Umbilical cord (tissue), 2 donors: Measurements from ENCODE around the gene ZNRF4. TPM values are rescaled to one million over a fixed set of nuclear protein-coding genes. Genes with fewer than 3 reads are reported as not detected.
"Not testable (repeated sequence)": the region's sequence is repeated elsewhere in the genome, so short reads cannot be mapped to it uniquely, and the experiment has no call there.

ENCODE experiments used
- DNase-seq: peaks from one replicate; pipeline ENCODE4 v3.0.0-alpha.2; 2015; ENCODE audit warnings: low spot score
- total RNA-seq: library from RNA; depleted of rRNA; stranded (reverse); fragments of >200 nt; gene quantifications from one replicate; pipeline ENCODE4 v1.2.3, GENCODE V29; 2014; ENCODE audit warnings: low replicate concordance; ENCODE audit not compliant: insufficient read depth

Gene ZNRF4
- total RNA-seq, 1 donor from 2014 or later = not detected

DNA sequence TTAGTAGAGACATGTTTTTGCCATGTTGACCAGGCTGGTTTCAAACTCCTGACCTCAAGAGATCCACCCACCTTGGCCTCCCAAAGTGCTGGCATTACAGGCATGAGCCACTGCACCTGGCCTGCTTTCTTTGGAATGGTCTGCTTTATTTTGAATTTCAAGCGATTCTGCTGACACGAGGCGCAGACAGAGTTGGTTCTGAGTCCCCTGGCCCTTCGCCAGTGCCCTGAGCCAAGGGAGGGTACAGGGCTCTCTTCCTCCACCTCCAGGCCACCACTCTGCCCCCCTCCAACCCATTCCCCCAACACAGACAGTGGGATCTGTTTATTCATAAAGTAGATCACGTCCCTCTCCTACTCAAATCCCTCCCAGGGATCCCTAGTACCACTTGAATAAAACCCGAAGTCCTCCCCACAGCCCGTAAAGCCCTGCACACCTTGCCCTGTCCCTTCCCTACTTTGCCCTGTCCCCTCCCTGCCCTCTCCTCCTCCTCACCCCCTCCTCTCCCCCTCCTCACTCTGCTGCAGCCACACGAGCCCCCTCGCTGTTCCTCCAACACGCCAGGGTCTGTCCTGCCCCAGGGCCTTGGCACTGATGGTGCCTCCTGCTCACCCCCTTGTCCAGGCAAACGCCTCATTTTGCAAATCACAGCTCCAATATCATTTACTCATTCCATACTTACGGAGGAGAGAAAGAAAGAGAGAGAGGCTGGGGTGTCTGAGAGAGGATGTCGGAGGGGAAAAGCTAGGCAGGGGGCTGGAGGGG is 22.4 kb downstream of the ZNRF4 start:
- DNase-seq = no peak

DNA sequence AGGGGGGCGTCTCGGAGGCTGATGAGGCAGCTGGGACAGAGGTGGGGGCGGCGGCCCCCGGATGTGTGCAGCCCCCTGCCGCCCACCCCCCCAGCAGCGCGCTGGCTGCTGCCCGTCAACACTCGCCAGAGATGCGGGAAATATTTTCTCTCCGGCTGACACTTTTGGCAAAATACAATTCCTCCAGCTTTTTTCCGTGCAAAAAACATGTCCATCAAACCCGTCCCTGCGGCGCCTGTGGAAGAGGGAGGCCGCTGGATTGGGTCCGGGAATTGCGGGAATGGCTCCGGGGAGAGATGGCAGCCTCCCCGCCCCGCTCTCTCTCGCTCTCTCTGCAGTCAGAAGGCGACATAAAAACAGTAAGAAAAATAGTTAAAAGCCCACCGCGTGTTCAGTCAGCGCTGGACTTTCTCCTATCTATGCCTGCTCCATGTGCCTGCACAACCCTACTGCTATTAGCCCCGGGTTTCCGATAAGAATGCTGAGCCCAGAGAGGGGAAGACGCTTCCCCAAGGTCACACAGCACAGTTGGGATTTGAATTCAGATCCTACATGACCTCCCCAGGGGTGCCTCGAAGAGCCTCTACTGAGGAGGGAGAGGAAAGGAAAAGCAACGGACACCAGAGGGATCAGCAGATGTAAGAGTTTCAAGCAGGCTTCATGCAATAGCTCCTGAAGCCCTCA is 23.2 kb downstream of the ZNRF4 start:
- no peak for DNase-seq

DNA sequence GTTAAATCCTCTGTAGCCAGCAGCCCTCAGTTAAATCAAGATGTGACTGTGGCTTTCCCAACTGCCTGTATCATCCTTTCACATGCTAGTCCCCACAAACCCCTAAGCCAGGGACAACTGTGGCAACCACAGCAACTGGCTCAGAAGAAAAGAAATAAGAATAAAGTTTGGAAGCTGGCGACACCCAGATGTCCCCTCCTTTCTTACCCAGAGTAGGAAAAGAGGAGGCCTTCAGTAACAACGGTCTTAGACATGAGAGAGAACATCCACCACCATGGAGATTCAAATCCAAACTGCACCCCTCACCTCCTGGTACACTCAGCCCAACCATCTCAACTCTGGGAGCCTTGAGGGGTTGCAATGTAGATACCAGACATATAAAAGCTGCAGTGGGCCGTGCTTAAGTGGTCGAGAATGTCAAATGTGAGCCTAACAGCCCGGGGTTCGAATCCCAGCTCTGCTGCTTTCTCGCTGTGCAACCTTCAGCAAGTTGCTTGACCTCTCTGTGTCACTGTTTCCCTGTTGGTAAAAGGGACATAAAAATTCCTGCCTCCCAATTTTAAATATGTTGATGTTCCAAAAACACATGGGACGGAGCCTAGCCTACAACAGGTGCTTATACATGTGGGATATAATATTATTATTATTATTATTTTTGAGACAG is 23.8 kb downstream of the ZNRF4 start:
- no peak for DNase-seq

DNA sequence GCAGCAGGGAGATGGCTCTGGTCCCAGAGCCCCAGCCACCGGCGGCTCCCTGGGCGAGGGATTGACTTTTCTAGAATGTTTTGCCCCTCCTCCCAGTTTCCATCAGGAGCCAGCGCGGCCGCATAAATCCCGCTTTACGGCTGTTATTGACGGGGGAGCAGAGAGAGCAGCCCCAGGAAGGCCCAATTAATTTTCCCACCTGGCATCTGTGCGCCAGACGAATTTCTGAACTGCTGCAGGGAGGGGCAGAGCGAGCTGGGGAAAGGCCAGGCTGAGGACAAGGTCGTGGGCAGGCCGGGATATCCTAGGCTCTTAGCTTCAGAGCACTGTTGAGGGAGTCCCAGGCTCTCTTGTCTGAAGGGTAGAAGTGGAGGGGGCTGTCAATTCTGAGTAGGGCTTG is 24.7 kb downstream of the ZNRF4 start:
- no peak for DNase-seq

DNA sequence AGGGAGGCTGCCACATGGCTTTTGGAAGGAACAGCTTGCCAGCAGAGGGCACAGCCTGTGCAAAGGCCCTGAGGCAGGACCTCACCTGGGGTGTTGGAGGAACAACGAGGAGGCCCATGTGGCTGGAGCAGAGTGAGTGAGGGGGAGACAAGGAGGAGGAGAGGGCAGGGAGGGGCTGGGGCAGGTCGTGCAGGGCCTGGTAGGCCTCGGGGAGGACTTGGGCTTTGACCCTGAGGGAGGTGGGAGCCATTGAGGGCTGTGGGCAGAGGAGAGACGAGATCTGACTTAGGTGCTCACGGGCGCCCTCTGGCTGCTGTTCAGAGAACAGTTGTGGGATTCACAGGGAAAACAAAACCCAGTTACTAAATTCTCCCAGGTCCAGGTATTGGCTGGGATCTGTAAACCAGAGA is 25.2 kb downstream of the ZNRF4 start:
- no peak for DNase-seq

DNA sequence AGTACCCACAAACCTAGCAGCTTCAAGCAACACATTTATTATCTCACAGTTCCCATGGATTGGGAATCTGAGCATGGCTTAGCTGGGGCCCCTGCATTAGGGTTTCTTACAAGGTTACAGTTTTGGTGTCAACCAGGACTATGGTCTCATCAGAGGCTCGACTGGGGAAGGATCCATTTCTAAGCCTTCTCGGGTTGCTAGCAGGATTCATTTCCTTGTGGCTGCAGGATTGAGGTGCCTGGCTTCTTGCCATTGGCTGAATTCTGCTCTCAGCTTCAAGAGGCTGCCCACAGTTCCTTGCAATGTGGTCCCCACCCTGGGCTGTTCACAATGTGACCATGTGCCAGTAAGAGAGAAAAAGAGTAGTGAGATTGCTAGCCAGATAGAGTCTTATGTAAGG is 26.7 kb downstream of the ZNRF4 start:
- DNase-seq = no peak

DNA sequence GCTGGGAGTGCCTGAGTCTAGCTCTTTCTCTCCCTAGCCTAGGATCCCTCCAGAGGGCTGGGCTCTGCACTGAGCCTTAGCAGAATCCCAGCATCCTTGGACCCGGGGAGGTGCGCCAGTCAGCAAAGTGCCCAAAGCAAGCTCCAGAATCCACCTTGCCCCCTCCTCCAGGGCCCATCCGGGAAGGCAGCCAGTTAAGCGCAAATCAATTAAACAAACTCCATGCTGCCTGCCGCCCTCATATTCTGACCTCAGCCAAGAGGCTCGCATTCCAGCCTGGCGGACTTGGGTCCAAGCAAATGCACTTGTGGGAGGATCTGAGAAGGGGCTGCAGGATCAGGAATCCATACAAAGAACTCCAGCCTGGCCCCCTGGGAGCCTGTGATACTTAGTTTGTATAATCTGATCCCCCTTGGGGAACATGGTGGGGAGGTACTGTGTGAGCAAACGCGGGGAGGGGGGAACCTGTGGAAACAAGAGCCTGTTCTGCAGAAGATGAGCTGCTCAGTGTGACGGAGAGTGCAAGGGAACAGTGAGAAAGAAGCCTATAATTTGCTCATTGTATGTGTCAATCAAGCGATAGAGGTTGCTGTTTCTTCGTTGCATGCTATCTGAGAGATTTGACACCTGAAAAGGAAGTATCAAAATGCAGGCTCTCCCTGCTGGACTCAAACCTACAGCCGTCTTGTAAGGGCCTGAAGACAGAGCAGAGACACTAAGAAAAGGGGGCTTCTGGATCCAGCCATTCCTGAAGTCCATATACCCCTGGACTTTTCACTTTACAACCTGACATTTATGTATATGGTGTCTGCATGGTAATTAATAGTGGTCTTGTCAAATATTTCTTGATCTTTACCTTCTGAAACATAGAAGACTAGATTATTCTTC is 29.4 kb downstream of the ZNRF4 start:
- no peak for DNase-seq

- DNase-seq = no peak
Measured at GRCh38 chr19:5485286-5485636, 30.0 kb downstream of the ZNRF4 start.

DNA sequence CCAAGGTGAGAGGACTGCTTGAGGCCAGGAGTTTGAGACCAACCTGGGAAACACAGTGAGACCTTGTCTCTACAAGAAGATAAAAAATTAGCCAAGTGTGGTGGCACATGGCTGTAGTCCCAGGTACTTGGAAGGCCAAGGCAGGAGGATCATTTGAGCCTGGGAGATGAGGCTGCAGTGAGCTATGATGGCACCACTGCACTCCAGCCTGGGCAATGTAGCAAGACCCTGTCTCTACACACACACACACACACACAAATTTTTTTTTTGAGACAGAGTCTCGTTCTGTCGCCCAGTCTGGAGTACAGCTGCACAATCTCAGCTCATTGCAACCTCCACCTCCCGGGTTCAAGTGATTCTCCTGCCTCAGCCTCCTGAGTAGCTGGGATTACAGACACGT is 30.4 kb downstream of the ZNRF4 start:
- not testable (repeated sequence) for DNase-seq

DNA sequence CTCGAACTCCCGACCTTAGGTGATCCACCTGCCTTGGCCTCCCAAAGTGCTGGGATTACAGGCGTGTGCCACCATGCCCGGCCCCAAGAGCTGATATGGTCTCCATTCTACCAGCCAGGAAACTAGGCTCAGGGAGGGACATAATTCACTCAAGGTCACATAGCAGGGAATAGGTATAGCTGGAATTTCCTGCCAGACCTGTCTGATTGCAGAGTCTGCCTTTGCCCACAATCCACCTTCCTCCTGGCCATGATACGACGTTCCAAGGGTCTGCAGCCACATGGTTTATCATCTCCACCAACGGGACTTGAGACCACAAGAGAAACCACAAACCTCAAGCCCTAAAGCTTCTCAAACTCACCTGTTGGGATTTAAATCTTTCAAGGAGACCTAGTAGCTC is 32.0 kb downstream of the ZNRF4 start:
- no peak for DNase-seq

GRCh38 chr19:5489551-5489950 is 34.3 kb downstream of the ZNRF4 start:
- DNase-seq = no peak

DNA sequence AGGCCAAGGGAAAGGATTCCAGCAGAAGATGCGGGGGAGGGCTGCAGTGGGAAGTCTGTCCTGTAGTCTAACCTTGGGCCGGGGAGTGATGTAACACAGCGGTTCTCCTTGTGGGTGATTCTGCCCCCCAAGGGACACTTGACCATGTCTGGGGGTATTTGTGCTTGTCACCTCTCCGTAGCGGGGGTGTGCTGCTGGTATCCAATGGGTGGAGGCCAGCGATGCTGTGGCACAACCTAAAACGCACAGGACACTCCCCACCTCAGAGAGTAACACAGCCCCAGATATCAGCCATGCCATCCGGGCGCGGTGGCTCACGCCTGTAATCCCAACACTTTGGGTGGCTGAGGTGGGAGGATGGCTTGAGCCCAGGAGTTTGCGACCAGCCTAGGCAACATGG is 36.3 kb downstream of the ZNRF4 start:
- DNase-seq = no peak

DNA sequence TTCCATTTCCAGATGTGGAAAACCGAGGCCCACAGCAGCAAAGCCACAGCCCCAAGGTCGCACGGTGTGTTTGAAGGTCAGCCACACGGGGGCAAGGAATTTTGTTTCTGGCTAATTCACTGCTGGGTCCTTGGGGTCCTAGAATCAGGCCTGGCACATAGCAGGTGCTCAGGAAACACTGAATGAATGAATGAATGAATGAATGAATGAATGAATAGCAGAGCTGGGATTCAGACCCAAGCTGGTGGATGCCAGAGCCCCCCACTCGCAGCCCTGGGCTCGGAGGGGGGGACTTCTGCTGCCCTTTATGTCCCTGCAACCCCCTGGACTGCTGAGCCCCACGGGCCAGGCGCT is 37.0 kb downstream of the ZNRF4 start:
- DNase-seq = no peak

GRCh38 chr19:5492635-5493409 is 37.6 kb downstream of the ZNRF4 start:
- no peak for DNase-seq

GRCh38 chr19:5494773-5495172 is 39.6 kb downstream of the ZNRF4 start:
- DNase-seq = no peak

DNA sequence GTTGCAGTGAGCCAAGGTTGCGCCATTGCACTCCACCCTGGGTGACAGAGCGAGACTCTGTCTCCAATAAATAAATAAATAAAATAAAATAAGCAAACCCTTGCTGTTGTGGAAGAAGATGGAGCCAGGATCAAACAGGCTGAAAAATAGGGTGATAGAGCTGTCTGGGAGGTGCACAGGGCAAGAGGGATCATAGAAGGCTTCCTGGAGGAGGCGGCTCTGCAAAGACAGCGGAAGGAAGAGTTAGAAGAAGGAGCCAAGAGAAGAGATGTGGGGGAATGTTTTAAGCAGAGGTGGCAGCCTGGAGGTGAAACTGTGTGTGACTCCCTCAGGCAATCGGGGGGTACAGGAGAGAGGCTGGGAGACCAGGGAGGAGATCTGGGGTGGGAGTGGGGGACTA is 40.6 kb downstream of the ZNRF4 start:
- no peak for DNase-seq

- DNase-seq = no peak
Measured at GRCh38 chr19:5497297-5497696, 42.1 kb downstream of the ZNRF4 start.

DNA sequence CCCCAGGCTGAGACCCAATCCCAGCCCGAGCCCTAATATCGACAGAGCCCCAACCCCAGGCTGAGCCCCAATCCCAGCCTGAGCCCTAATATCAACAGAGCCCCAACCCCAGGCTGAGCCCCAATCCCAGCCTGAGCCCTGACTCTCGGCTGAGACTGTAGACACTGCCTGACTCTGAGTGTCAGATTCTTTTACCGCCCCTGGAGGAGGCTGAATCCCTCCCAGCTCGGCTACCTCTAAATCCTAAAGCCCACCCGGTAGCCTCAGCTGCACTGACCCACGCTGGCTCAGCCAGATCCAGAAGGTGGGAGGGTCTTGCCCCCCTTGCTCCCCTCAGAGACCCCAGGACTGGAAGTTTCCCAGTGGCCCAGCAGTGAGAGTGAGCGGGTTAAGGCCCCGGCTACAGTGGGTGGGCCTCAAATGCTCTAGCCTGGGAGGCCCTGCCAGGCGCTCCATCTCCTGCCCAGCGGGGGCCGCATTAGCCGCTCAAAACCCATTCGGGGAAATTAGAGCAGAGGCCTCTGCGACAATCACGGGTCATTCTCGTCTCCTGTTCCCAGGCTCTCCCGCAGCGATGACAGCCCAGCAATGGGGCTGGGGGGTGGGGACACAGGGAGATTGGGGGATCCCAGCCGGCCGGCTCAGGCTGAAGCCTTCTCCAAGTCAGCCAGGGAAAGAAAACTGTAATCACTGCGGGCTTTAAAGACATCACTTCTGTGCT is 43.8 kb downstream of the ZNRF4 start:
- no peak for DNase-seq

- no peak for DNase-seq
Measured at GRCh38 chr19:5501907-5502306, 46.7 kb downstream of the ZNRF4 start.

DNA sequence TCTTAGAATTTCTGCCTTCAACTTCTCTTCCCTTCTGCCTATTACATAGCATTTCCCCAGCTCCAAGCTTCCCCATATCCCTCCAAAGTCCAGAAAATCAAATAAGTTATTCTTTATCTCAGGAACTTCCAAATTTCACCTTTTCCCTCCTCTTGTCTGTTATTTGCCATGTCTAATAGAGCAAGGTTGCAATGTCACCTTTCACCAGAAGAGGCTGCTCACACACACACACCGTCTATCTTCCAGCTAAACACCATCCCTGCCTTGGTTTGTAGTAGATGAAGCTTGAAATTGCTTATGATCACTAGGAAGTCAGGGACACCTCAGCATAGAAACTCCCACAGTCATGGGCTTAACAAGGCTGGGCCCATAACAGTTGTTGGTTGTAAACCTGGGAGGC is 48.4 kb downstream of the ZNRF4 start:
- no peak for DNase-seq

- no peak for DNase-seq
Measured at GRCh38 chr19:5504114-5504513, 48.9 kb downstream of the ZNRF4 start.
